GM21737 (cell line): ENCODE measurements around the gene PES1.
"Not testable (repeated sequence)": the region's sequence is repeated elsewhere in the genome, so short reads cannot be mapped to it uniquely, and the experiment has no call there.

Experiments
- ATAC-seq: cut with Tn5 transposase; IDR thresholded peaks from one replicate; pipeline ENCODE4 v1.9.1; 2021; ENCODE audit warnings: mild to moderate bottlenecking, moderate library complexity; ENCODE audit not compliant: unreplicated experiment

PES1 gene

GRCh38 chr22:30578481-30578880 lies 13.2 kb downstream of the PES1 start:
- no peak for ATAC-seq

- no peak for ATAC-seq
Measured at GRCh38 chr22:30575859-30576258, 15.9 kb downstream of the PES1 start.

GRCh38 chr22:30574997-30575671 lies 16.6 kb downstream of the PES1 start:
- ATAC-seq: no peak

GRCh38 chr22:30574095-30574981 lies 17.4 kb downstream of the PES1 start, which contains the start of gene GAL3ST1:
Gene GAL3ST1 (minus strand): TSS chr22:30574665. CDS start chr22:30557392, 17,273 bp downstream.
- ATAC-seq: no peak

- ATAC-seq: no peak
Measured at GRCh38 chr22:30573594-30574094, 18.1 kb downstream of the PES1 start.

GRCh38 chr22:30572840-30573593 lies 18.7 kb downstream of the PES1 start:
- no peak for ATAC-seq

GRCh38 chr22:30572210-30572609 lies 19.5 kb downstream of the PES1 start:
- no peak for ATAC-seq

GRCh38 chr22:30569674-30570202 lies 22.0 kb downstream of the PES1 start:
- no peak for ATAC-seq

- no peak for ATAC-seq
Measured at GRCh38 chr22:30568137-30568805, 23.4 kb downstream of the PES1 start.

GRCh38 chr22:30567277-30567676 lies 24.4 kb downstream of the PES1 start:
- not testable (repeated sequence) for ATAC-seq

- ATAC-seq: no peak
Measured at GRCh38 chr22:30566125-30566524, 25.6 kb downstream of the PES1 start.

- no peak for ATAC-seq
Measured at GRCh38 chr22:30565341-30565740, 26.4 kb downstream of the PES1 start.

- ATAC-seq: no peak
Measured at GRCh38 chr22:30564761-30565119, 27.0 kb downstream of the PES1 start.

- ATAC-seq: no peak
Measured at GRCh38 chr22:30564045-30564760, 27.5 kb downstream of the PES1 start.

- ATAC-seq: no peak
Measured at GRCh38 chr22:30562366-30562765, 29.3 kb downstream of the PES1 start.

GRCh38 chr22:30561402-30562189 lies 30.1 kb downstream of the PES1 start:
- ATAC-seq: no peak

GRCh38 chr22:30560643-30561202 lies 31.0 kb downstream of the PES1 start:
- not testable (repeated sequence) for ATAC-seq

- no peak for ATAC-seq
Measured at GRCh38 chr22:30559889-30560288, 31.8 kb downstream of the PES1 start.

- ATAC-seq: no peak
Measured at GRCh38 chr22:30557243-30557642, 34.5 kb downstream of the PES1 start.
